Measurements from ENCODE around the gene IARS1. TPM values are rescaled to one million over a fixed set of nuclear protein-coding genes. Genes with fewer than 3 reads are reported as not detected.

IARS1 gene
- total RNA-seq, 1 donor from 2014 or later, result 44.4 TPM

- intact Hi-C loops (cut with DNase I), result loop anchor here (5.0 kb wide), 1 partner anchor 471 kb away; the partner anchor contains the start of gene BICD2
- H3K27ac ChIP-seq, result no peak overlapping the region
- H3K4me3 ChIP-seq, result no peak overlapping the region
- H3K36me3 ChIP-seq, result peaks cover 2 to 16% of the 10 kb centered on the region in 2 donors
- peaks cover 8 to 12% of the 10 kb centered on the region in 2 donors for H3K4me1 ChIP-seq
- H3K27me3 ChIP-seq, result no peaks in the 10 kb centered on the region
- no peak for TF ChIP-seq CTCF (IDR thresholded peaks at IDR 0.05)
- DNase-seq (ENCODE audit: low spot score in 2 of 2), result no peak
- H3K9me3 ChIP-seq, result no peaks in the 10 kb centered on the region
Measured at GRCh38 chr9:92290785-92291429, 2.6 kb downstream of the IARS1 start.

- no peak overlapping the region for H3K27ac ChIP-seq
- intact Hi-C loops (cut with DNase I), result loop anchor here (5.0 kb wide), 1 partner anchor 472 kb away; the partner anchor contains the start of gene BICD2
- H3K4me1 ChIP-seq, result peaks cover 8 to 12% of the 10 kb centered on the region in 2 donors
- DNase-seq (ENCODE audit: low spot score in 2 of 2), result no peak
- H3K4me3 ChIP-seq, result no peak overlapping the region
- no peak for TF ChIP-seq CTCF (IDR thresholded peaks at IDR 0.05)
- H3K36me3 ChIP-seq, result peaks cover 9 to 26% of the 10 kb centered on the region in 2 donors
- H3K9me3 ChIP-seq, result no peaks in the 10 kb centered on the region
- no peaks in the 10 kb centered on the region for H3K27me3 ChIP-seq
Measured at GRCh38 chr9:92289708-92290390, 3.6 kb downstream of the IARS1 start.

DNA sequence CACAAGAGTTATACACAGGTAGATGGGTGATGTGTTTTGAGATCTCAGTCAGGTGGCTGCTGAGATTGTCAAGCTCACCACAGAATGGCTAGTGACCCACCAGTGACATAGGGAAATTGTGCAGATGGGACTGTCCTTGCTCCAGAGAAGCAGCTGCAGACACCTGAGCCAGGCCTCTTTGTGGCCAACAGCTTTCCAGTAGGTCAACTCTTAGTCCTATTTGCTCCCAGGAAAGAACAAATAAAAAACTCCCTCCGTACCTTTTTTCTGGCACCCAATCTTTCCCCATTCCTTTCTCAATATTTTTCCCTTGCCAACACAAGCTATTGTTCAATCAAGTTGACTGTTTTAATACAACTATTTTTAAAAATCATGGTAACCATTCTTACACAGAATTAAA, 14.2 kb downstream of the IARS1 start:
- intact Hi-C loops (cut with DNase I), result no loop called here
- Histone ChIP-seq H3K9me3 (no peaks in the 10 kb centered on the region), H3K4me3 (no peak overlapping the region), H3K27ac (no peak overlapping the region), H3K4me1 (no peaks in the 10 kb centered on the region), H3K27me3 (no peaks in the 10 kb centered on the region), H3K36me3 (peaks cover 72 to 97% of the 10 kb centered on the region in 2 donors)
- DNase-seq (ENCODE audit: low spot score in 2 of 2), result no peak
- no peak for TF ChIP-seq CTCF (IDR thresholded peaks at IDR 0.05)

- Histone ChIP-seq H3K36me3 (peaks cover 72 to 98% of the 10 kb centered on the region in 2 donors), H3K27ac (no peak overlapping the region), H3K27me3 (no peaks in the 10 kb centered on the region), H3K4me1 (no peaks in the 10 kb centered on the region), H3K9me3 (no peaks in the 10 kb centered on the region), H3K4me3 (no peak overlapping the region)
- no peak for DNase-seq (ENCODE audit: low spot score in 2 of 2)
- intact Hi-C loops (cut with DNase I), result no loop called here
- no peak for TF ChIP-seq CTCF (IDR thresholded peaks at IDR 0.05)
Measured at GRCh38 chr9:92278110-92278509, 15.4 kb downstream of the IARS1 start.

GRCh38 chr9:92276331-92277032, 17.0 kb downstream of the IARS1 start:
- H3K4me3 ChIP-seq, result no peak overlapping the region
- intact Hi-C loops (cut with DNase I), result no loop called here
- no peak for DNase-seq (ENCODE audit: low spot score in 2 of 2)
- H3K36me3 ChIP-seq, result peaks cover 79 to 99% of the 10 kb centered on the region in 2 donors
- no peaks in the 10 kb centered on the region for H3K27me3 ChIP-seq
- no peak overlapping the region for H3K27ac ChIP-seq
- no peaks in the 10 kb centered on the region for H3K9me3 ChIP-seq
- no peak for TF ChIP-seq CTCF (IDR thresholded peaks at IDR 0.05)
- H3K4me1 ChIP-seq, result no peaks in the 10 kb centered on the region

Measured in ascending aorta (tissue), 2 donors.